ENCODE measurements around the gene PHETA2. TPM values are rescaled to one million over a fixed set of nuclear protein-coding genes. Genes with fewer than 3 reads are reported as not detected.

PHETA2 gene
- 0.03 TPM in 1 of 2 replicates, not detected in the other for total RNA-seq (2014; rRNA removed; shearing (Covaris generic))

GRCh38 chr22:42074132-42074811, at the start of gene PHETA2:
TSS of gene PHETA2 (plus strand) at chr22:42074248. CDS start at chr22:42077294, 3,046 bp downstream.

GRCh38 chr22:42070517-42071422, 3.3 kb upstream of the PHETA2 start, which contains the start of gene NAGA:
TSS of gene NAGA (minus strand) at chr22:42070812. CDS start at chr22:42070297, 515 bp downstream.

DNA sequence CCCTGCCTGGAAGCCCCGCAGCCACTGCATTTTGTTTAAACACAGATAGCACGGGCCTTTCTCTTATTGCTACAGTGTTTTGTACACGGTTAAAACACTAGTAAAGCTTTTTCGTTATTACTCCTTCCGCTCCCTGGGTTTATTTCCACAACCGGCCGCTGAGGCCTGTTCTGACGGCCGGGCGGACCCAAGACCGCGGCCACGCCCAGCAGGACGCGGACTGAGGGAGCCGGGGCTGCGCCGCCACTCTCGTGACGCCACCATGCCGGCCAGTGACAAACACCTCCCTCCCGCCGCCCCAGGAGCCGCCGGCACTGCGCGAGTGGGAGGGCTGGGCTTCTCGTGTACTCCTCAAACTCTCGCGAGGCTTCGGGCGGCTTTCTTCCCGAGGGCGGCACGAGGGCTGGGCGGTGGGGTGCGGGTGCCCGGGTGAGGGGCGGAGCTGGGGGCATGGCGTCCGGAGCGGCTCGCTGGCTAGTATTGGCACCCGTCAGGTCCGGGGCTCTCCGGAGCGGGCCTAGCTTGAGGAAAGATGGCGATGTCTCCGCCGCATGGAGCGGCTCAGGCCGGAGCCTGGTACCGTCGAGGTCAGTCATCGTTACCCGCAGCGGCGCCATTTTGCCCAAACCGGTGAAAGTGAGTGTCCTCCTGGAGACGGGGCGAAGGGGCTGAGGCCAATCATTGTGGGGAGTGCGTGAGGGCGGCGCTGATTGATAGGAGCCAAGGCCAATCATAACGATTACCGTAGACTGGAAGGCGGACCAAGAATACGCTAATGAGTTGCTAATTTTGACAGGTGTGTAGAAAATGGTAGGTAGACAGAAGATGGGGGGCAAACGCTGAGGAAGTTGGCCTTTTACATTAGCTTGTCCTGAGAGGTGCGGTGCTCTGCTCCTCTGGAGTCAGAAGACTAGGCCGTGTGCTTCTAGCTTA, 5.5 kb downstream of the PHETA2 start, which contains the start of gene SMDT1:
SMDT1 (plus strand) TSS at position 382 of the 933 bp plus-strand sequence; CDS start at position 451, 69 bp downstream.

GRCh38 chr22:42090596-42091454, 16.8 kb downstream of the PHETA2 start, which contains the start of gene NDUFA6:
TSS of gene NDUFA6 (minus strand) at chr22:42090772. CDS start at chr22:42090744, 28 bp downstream.

Small RNA genes lying within 50 kb of the gene (small RNA-seq; reads per million reads assigned to genes)
- 0.21 reads per million for gene SNORD13P1

Other genes starting within 250 kb of the PHETA2 start
- gene SREBF2, start 241.1 kb upstream of the PHETA2 start, total RNA-seq (2014; rRNA removed; shearing (Covaris generic)), result 39.7 and 51.8 TPM in 2 replicates
- not detected in 2 replicates for gene SHISA8, start 159.2 kb upstream of the PHETA2 start, total RNA-seq (2014; rRNA removed; shearing (Covaris generic))
- gene TNFRSF13C, start 147.4 kb upstream of the PHETA2 start, total RNA-seq (2014; rRNA removed; shearing (Covaris generic)), result 0.34 and 0.37 TPM in 2 replicates
- gene CENPM, start 127.1 kb upstream of the PHETA2 start, total RNA-seq (2014; rRNA removed; shearing (Covaris generic)), result 34.2 and 45.4 TPM in 2 replicates
- 0.57 and 0.98 TPM in 2 replicates for gene SEPTIN3, start 104.8 kb upstream of the PHETA2 start, total RNA-seq (2014; rRNA removed; shearing (Covaris generic))
- gene WBP2NL, start 75.5 kb upstream of the PHETA2 start, total RNA-seq (2014; rRNA removed; shearing (Covaris generic)), result 0.13 TPM in 1 of 2 replicates, not detected in the other
- gene NAGA, start 3.4 kb upstream of the PHETA2 start, total RNA-seq (2014; rRNA removed; shearing (Covaris generic)), result 12.4 and 12.5 TPM in 2 replicates
- 9.1 and 15.2 TPM in 2 replicates for gene SMDT1, start 5.5 kb downstream of the PHETA2 start, total RNA-seq (2014; rRNA removed; shearing (Covaris generic))
- 60.2 and 64.0 TPM in 2 replicates for gene NDUFA6, start 16.5 kb downstream of the PHETA2 start, total RNA-seq (2014; rRNA removed; shearing (Covaris generic))
- 0.45 TPM in 2 replicates for gene CYP2D6, start 56.6 kb downstream of the PHETA2 start, total RNA-seq (2014; rRNA removed; shearing (Covaris generic))
- 36.0 and 37.0 TPM in 2 replicates for gene TCF20, start 196.4 kb downstream of the PHETA2 start, total RNA-seq (2014; rRNA removed; shearing (Covaris generic))

Data from A375 (cell line).